Natural killer cell treated with Interleukin-12 subunit alpha and Interleukin-12 subunit beta and Interleukin-15 and Interleukin-18, amount 100 ng/mL, for 72 hours (primary cell): ENCODE measurements around the gene ZNF692. TPM values are rescaled to one million over a fixed set of nuclear protein-coding genes. Genes with fewer than 3 reads are reported as not detected.

ENCODE experiments used
- ATAC-seq, 2 donors: fragments of 150-1000 bp; cut with Tn5 transposase in 1 of 2; sonication (Bioruptor Pico), chemical (Tn5 transposase) in 1 of 2; 2 replicates each; pipeline ENCODE4 v1.10.0; 2021
- DNase-seq: peaks from one replicate; pipeline ENCODE4 v3.0.0; 2022; ENCODE audit warnings: low spot score
- H3K27ac Mint-ChIP-seq, 2 donors: 1 replicate in 1 of 2; 2 replicates in 1 of 2; pipeline ENCODE4 v1.8.0; 2022; ENCODE audit warnings: mixed read lengths in 2 of 2, mild to moderate bottlenecking in 1 of 2, moderate library complexity in 1 of 2
- H3K27me3 Mint-ChIP-seq, 2 donors: 1 replicate in 1 of 2; 2 replicates in 1 of 2; pipeline ENCODE4 v1.8.0; 2022; ENCODE audit warnings: mixed read lengths in 2 of 2
- H3K36me3 Mint-ChIP-seq: one replicate; pipeline ENCODE4 v1.8.0; 2022; ENCODE audit warnings: mixed read lengths
- H3K4me1 Mint-ChIP-seq, 2 donors: 1 replicate in 1 of 2; 2 replicates in 1 of 2; pipeline ENCODE4 v1.8.0; 2022; ENCODE audit warnings: low read depth in 2 of 2, mixed read lengths in 2 of 2, mild to moderate bottlenecking in 1 of 2
- H3K4me3 Mint-ChIP-seq: one replicate; pipeline ENCODE4 v1.8.0; 2022; ENCODE audit warnings: mixed read lengths
- H3K9me3 Mint-ChIP-seq: 2 replicates; pipeline ENCODE4 v1.8.0; 2022; ENCODE audit warnings: mixed read lengths
- total RNA-seq, 2 donors: library from RNA; stranded (reverse); gene quantifications; one replicate each; pipeline ENCODE4 v1.2.3, GENCODE V29; 2022

The ZNF692 gene
- 100 to 1,000 TPM in 1 of 2 donors, 10 to 100 TPM in 1; 40.4 to 142 TPM for total RNA-seq

DNA sequence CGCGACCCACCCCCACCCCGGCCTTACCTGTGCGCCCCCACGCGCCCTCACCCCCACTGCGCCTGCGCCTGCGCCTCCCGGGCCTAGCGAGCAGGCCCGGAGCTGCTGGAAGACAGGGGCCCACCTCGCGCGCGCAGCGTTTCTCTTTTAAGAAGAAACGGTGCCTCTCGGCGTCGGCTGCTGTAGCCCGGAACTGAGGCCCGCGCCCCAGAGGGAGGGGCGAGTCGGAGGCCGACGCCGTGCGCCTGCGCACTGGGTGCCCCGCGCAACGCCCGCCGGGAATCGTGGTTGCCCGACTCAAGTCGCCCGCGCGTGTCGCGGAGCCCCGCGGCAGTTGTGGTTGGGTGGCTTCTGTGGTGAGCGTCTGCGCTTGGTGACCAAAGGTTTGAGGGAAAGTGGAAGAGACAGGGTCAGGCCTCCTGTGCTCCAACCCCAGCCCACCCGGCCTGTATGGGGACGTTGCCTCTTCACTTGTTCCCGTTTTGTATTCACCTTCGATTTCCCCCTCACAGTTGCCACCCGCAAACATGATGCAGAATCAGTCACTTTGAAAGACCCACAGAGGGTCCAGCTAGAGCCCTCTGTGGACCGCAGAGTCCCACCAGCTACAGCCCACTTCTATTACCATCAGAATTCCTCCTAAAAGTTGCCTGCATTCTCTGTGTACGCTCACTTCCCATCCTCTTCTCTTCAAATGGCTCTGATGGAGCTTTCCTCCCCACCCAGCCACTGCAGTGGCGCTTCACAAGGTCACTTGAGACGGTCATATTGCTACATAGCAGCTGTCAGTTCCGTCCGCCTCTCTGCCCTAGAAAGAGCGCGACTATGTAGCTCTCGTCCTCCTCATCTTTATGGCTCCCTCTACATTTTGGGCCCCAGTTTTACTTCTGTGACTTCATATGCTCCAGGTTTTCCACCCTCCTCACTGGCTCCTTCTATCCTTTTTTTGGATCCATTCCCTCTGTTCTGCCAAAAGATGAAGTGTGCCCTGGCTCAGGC, at the start of gene ZNF692:
Gene ZNF692, minus strand, starts transcription at position 195 of the 999 bp plus-strand sequence. CDS start 776 bp downstream, outside the sequence.
- Mint-ChIP-seq H3K36me3 (peaks cover 8% of the 10 kb centered on the region), H3K27me3 (no peaks in the 10 kb centered on the region), H3K9me3 (no peaks in the 10 kb centered on the region), H3K4me1 (peaks cover 44 to 50% of the 10 kb centered on the region in 2 donors), H3K27ac (peak within 1 kb of the TSS; percentile 84 to 96), H3K4me3 (peak within 1 kb of the TSS; percentile 93)
- DNase-seq: peak; percentile 98
- ATAC-seq: peak; percentile 93 to 96

DNA sequence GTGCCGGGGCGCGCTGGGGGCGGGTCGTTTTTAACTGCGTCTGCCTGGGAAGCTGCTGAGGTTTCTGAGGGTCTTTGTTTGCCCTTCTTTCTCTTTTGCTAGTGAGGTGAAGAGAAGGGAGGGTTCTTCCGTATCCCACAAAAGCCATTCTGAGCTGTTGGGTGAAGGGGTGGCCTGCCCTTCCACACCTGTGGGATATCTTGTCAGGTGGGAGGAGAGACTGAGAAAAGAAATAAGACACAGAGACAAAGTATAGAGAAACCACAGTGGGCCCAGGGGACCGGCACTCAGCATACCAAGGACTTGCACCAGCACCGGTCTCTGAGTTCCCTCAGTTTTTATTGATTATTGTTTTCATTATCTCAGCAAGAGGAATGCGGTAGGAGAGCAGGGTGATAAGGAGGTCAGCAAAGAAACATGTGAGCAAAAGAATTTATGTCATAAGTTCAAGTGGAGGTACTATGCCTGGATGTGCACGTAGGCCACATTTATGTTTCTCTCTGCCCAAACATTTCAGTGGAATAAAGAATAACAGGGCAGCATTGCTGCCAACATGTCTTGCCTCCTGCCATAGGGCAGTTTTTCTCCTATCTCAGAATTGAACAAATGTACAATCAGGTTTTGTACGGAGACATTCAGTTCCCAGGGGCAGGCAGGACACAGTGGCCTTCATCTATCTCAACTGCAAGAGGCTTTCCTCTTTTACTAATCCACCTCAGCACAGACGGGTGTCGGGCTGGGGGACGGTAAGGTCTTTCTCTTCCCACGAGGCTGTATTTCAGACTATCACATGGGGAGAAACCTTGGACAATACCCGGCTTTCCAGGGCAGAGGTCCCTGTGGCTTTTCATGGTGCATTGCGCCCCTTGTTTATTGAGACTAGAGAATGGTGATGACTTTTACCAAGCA, 48.1 kb upstream of the ZNF692 start:
- peak overlapping the region; percentile 94 for H3K4me3 Mint-ChIP-seq
- DNase-seq: no peak
- H3K27me3 Mint-ChIP-seq: peaks cover 0 to 10% of the 10 kb centered on the region in 2 donors
- no peak for ATAC-seq
- no peaks in the 10 kb centered on the region for H3K9me3 Mint-ChIP-seq
- H3K4me1 Mint-ChIP-seq: peaks cover 33% of the 10 kb centered on the region in 2 donors
- H3K36me3 Mint-ChIP-seq: peaks cover 8% of the 10 kb centered on the region
- peak overlapping the region; percentile 89 to 97 for H3K27ac Mint-ChIP-seq

- H3K4me3 Mint-ChIP-seq: peak within 1 kb of the TSS; percentile 94
- H3K4me1 Mint-ChIP-seq: peaks cover 38 to 39% of the 10 kb centered on the region in 2 donors
- H3K27ac Mint-ChIP-seq: peak within 1 kb of the TSS; percentile 89 to 97
- H3K9me3 Mint-ChIP-seq: no peaks in the 10 kb centered on the region
- peaks cover 8% of the 10 kb centered on the region for H3K36me3 Mint-ChIP-seq
- peaks cover 0 to 14% of the 10 kb centered on the region in 2 donors for H3K27me3 Mint-ChIP-seq
- DNase-seq (peak; percentile 95), ATAC-seq (peak; percentile 95 to 96)
Observed at GRCh38 chr1:248906009-248906752, 47.3 kb upstream of the ZNF692 start, which contains the start of gene PGBD2. PGBD2 (plus strand) TSS chr1:248906235; CDS start chr1:248913863, 7,628 bp downstream.

GRCh38 chr1:248905662-248906008, 46.8 kb upstream of the ZNF692 start:
- H3K27ac Mint-ChIP-seq: peak overlapping the region; percentile 89 to 97
- peaks cover 38 to 39% of the 10 kb centered on the region in 2 donors for H3K4me1 Mint-ChIP-seq
- no peak for ATAC-seq

GRCh38 chr1:248904437-248905216, 45.7 kb upstream of the ZNF692 start:
- Mint-ChIP-seq H3K4me1 (peaks cover 34% of the 10 kb centered on the region in 2 donors), H3K9me3 (no peaks in the 10 kb centered on the region), H3K36me3 (no peaks in the 10 kb centered on the region), H3K4me3 (no peak overlapping the region), H3K27me3 (peaks cover 13 to 28% of the 10 kb centered on the region in 2 donors), H3K27ac (peak overlapping the region; percentile 89 to 97)
- ATAC-seq (no peak), DNase-seq (no peak)

More at GRCh38 chr1:248905662-248906008, 46.8 kb upstream of the ZNF692 start:
- peak overlapping the region; percentile 94 for H3K4me3 Mint-ChIP-seq
- peaks cover 5% of the 10 kb centered on the region for H3K36me3 Mint-ChIP-seq
- H3K27me3 Mint-ChIP-seq: peaks cover 3 to 18% of the 10 kb centered on the region in 2 donors
- DNase-seq: no peak
- no peaks in the 10 kb centered on the region for H3K9me3 Mint-ChIP-seq

DNA sequence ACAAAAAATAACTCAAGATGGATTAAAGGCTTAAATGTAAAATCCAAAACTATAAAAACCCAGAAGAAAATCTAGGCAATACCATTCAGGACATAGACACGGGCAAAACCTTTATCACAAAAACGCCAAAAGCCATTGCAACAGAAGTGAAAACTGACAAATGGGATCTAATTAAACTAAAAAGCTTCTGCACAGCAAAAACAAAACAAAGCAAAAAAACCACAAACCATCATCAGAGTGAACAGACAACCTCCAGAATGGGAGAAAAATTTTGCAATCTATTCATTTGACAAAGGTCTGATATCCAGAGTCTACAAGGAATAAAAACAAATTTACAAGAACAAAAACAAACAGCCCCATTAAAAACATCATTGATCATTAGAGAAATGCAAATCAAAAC, 42.7 kb upstream of the ZNF692 start:
- peaks cover 28 to 42% of the 10 kb centered on the region in 2 donors for H3K27me3 Mint-ChIP-seq
- ATAC-seq (no peak), DNase-seq (no peak)
- peaks cover 11 to 13% of the 10 kb centered on the region in 2 donors for H3K4me1 Mint-ChIP-seq
- H3K36me3 Mint-ChIP-seq: no peaks in the 10 kb centered on the region
- H3K9me3 Mint-ChIP-seq: no peaks in the 10 kb centered on the region
- H3K27ac Mint-ChIP-seq: no peak overlapping the region
- no peak overlapping the region for H3K4me3 Mint-ChIP-seq

DNA sequence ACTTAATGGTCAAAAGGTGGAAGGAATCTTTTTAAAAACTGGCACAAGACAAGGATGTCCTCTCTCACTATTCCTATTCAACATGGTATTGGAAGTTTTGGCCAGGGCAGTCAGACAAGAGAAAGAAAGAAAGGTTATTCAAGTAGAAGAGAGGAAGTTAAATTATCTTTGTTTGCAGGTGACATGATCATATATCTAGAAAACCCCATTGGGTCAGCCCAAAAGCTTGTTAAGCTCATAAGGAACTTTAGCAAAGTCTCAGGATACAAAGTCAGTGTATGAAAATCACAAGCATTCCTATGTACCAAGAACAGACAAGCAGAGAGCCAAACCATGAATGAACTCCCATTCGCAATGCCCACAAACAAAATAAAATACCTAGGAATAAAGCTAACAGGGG, 41.8 kb upstream of the ZNF692 start:
- Mint-ChIP-seq H3K27ac (no peak overlapping the region), H3K36me3 (no peaks in the 10 kb centered on the region), H3K9me3 (no peaks in the 10 kb centered on the region), H3K4me3 (no peak overlapping the region), H3K4me1 (peaks cover 10% of the 10 kb centered on the region in 2 donors), H3K27me3 (peaks cover 28 to 42% of the 10 kb centered on the region in 2 donors)
- no peak for ATAC-seq
- DNase-seq: no peak

DNA sequence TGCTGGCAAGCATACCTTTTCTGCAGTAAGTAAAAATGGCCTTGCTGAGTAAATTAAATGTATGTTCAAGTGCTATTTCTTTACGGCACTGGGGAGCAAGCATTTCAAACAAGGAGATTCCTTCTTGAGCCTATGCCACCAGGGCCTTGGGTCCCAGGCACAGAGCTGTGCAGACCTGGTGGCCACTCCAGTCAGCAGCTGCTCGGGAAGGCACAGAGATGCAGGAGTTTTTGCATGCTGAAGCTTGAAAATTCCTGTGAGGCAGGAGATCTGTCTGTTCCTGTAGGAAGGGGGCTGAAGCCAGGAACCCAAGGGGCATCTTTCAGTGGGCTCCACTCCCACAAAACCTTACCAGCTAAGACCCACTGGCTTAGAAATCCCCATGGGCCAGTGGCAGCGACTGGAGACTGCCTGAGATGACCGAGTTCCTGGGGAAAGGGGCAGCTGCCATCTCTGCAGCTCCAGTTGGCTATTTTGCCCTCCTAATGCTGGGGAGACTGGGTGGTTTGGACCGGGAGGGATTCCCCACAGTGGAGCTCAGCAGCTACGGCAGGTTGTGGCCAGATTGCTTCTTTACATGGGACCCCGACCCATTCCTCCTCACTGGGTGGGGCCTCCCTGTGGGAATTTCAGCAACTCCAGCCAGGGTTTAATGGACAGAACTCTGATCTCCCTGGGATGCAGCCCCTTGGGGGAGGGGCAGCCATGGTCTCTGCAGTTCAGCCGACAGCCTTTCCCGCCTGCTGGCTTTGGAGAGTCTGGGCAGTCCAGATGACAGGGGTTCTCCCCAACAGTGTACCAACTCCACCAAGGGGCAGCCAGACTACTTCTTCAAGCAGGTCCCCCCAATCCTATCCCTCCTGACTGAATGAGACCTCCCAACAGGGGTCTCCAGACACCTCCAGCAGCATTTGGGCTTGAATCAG, 38.8 kb upstream of the ZNF692 start:
- DNase-seq (no peak), ATAC-seq (no peak)
- no peak overlapping the region for H3K4me3 Mint-ChIP-seq
- peaks cover 4 to 5% of the 10 kb centered on the region in 2 donors for H3K4me1 Mint-ChIP-seq
- H3K27ac Mint-ChIP-seq: no peak overlapping the region
- H3K36me3 Mint-ChIP-seq: no peaks in the 10 kb centered on the region
- H3K9me3 Mint-ChIP-seq: no peaks in the 10 kb centered on the region
- H3K27me3 Mint-ChIP-seq: peaks cover 39 to 49% of the 10 kb centered on the region in 2 donors

- DNase-seq (no peak), ATAC-seq (no peak)
- Mint-ChIP-seq H3K27ac (no peak overlapping the region), H3K36me3 (no peaks in the 10 kb centered on the region), H3K4me3 (no peak overlapping the region), H3K4me1 (peaks cover 6 to 10% of the 10 kb centered on the region in 2 donors), H3K27me3 (peaks cover 39 to 40% of the 10 kb centered on the region in 2 donors), H3K9me3 (no peaks in the 10 kb centered on the region)
Observed at GRCh38 chr1:248894837-248895236, 36.0 kb upstream of the ZNF692 start.

DNA sequence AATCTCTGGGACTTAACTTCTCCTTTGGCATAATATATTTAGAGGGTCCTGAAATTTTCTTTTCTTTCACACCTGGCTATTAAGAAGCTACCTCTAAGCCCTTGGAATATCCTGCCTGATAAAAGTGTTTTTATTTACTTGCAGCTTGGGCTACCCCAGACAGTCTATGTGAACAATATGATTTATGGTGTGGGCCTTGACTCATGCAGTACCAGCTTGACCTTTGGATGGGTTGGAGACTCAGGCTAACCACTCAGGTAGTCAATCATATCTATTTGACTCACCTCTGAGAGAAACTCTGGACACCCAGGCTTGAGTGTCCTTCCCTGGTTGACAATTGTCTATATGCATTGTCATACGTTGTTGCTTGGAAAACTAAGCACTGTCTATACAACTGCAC, 33.7 kb upstream of the ZNF692 start:
- no peak for ATAC-seq
- peaks cover 6 to 10% of the 10 kb centered on the region in 2 donors for H3K4me1 Mint-ChIP-seq
- H3K27ac Mint-ChIP-seq: no peak overlapping the region
- H3K27me3 Mint-ChIP-seq: peaks cover 23 to 27% of the 10 kb centered on the region in 2 donors
- H3K4me3 Mint-ChIP-seq: no peak overlapping the region
- no peaks in the 10 kb centered on the region for H3K36me3 Mint-ChIP-seq
- no peak for DNase-seq
- no peaks in the 10 kb centered on the region for H3K9me3 Mint-ChIP-seq

GRCh38 chr1:248891758-248892157, 32.9 kb upstream of the ZNF692 start:
- Mint-ChIP-seq H3K36me3 (no peaks in the 10 kb centered on the region), H3K4me1 (peaks cover 6 to 10% of the 10 kb centered on the region in 2 donors)

More at GRCh38 chr1:248891758-248892157, 32.9 kb upstream of the ZNF692 start:
- DNase-seq: no peak
- H3K27me3 Mint-ChIP-seq: peaks cover 22 to 23% of the 10 kb centered on the region in 2 donors
- H3K4me3 Mint-ChIP-seq: no peak overlapping the region
- H3K27ac Mint-ChIP-seq: no peak overlapping the region
- no peaks in the 10 kb centered on the region for H3K9me3 Mint-ChIP-seq
- no peak for ATAC-seq
